Effector CD4-positive, alpha-beta T cell (primary cell): ENCODE results near the gene FILIP1L.

Source experiments
- DNase-seq: peaks from one replicate; pipeline ENCODE4 v3.0.0-alpha.2; 2020

The FILIP1L gene

DNA sequence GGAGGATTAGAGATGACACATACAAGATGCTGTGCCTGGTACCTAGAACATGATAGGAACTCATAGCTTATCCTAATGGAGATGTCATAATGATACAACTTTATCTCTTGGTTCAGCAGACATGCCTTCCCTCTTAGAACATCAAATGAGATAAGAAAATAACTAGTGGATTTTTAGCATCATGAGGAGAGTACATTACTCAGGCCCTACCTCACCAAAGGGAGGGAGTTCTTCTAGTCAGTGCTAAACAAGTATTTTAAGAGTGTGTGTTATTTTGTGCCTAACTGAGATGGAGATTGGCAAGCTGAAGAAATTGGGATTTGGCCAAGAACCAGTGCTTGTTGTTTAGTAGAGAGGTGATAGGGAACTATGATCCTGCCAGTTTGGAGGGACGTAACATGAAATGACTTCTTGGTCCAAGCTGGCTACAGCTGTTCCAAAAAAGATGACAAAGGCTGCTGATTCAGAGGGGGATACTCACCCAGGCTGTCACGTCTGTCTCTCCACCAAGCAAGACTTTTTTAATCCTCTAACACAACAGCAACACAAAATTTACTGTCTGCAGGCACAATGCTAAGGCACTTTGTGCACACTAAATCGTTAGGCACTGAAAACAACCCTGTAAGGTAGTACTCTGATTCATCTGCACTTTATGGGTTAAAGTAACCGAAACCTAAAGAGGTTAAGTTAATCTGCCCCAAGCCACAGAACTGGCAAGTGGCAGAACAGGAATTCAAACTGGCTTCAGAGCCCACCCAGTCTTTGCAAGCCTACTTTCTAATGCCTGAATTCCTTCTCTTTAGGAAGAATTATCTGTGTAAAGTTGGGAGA lies 170.2 kb downstream of the FILIP1L start:
- DNase-seq = no peak

DNA sequence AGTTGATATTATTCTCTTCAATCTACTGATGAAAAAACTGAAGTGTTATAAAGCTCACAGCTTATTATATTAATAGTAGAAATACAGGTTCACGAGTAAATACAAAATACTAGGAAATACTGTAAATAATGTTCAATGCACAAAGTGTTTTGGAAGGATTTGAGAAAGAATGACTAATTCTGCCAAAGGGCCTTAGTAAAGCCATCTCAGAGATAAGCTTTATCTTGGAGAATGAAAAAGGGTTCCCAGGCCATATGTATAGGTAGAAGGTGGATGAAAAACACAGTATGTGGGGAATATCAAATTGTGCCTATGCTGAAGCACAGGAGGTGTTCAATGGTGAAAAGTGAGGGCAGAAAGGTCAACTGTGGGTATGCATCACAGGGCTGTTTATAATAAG lies 173.1 kb downstream of the FILIP1L start:
- DNase-seq = no peak

DNA sequence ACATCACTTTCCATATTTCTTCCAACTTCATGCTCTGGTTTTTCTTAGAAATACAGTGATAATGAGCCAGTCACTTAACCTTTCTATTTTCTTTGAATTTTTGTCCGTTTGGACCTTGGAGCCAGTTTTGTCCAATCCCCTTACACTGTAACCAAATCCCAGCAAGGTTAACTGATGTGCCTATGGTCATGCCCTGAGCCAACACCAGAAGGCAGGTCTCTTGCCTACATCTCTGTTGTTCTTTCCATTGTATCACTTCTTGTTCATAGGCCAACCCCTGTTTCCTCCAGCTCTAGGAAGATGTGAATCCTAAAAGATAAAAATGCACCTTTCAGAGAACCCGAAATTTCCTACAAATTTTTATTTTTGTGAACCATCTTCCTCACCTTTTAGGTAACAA lies 174.0 kb downstream of the FILIP1L start:
- no peak for DNase-seq

DNA sequence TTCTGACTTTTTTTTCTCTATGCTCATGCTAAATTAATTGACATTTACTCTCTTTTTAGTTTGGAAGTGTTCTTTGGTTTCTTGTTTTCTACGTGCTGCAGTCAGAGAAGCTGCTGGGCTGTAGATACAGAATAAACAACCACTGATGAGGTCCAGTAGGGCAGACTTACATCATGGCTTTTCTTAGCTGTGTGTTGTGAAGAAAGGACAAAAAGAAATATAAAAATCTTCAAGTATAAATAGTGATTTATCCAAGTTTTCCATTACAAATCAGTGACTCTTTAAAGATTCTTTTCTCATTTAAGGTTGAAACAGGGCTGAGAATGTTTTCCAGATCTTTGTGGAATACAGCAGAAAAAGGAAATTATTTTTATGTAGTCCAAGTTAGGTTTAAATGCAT lies 174.4 kb downstream of the FILIP1L start:
- no peak for DNase-seq

DNA sequence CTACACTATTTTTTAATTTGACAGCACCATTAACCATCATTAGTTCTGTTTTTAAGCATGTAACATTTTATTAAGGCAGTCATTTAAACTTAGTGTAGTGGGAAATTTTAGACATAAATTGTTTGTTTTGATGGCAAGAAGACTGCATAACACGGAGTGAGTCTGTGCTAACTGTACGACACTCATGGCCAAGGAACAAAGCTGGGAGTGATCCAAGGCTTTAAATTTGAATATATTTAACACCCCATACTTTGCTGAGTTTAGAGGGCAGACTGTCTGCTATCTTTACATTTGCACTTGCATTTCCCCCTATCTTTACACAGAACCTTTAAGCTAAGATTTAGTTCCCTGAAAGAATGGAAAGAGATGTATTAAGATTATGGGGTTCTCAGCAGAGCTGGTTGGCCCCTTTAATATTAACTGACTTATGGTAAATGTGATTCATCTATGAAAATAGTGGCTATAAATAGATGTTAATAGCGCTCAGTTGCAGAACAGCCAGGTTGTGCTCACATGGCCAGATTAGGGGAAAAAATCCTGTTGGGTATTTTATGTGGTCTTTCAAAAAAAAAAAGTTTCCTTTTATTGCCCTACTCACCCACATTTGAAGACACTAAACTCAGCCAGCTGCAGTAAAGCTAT lies 175.9 kb downstream of the FILIP1L start:
- no peak for DNase-seq

DNA sequence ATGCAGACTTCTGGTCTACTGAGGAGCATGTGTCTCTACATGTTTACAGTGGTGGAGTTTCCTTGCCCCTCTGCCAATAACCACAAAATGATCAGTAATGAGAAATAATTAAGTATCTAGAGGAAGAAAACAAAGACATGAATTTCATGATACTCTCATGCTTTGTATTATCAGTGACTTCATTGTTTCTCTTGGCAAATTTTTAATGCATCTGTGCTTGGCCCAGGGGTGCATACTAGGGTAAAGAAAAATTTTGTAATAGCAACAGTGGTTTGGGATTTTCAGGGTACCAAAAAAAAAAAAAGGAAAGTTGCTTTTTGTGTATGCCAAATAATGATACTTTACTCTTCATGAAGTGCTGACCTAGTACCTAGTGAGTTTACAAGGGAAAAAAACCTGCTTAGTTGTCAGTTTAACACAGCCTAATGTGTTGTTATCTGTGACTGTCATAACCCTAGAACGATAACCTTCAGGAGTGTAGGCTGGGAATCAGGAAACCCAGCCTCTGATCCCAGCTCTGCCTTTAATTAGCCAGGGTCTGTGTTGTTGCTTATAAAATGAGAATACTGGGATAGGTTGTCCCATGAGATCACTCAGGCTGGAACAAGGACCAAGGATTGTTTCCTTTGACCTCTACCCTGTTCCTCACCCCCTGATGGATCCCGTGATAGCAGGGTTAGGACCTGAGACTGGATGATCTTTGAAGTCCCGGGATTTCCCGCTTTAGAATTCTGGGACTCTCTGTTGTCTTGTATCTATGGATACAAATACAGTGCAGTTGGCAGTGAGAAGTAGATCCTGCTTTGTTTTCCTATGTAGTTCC lies 179.1 kb downstream of the FILIP1L start:
- DNase-seq = no peak

DNA sequence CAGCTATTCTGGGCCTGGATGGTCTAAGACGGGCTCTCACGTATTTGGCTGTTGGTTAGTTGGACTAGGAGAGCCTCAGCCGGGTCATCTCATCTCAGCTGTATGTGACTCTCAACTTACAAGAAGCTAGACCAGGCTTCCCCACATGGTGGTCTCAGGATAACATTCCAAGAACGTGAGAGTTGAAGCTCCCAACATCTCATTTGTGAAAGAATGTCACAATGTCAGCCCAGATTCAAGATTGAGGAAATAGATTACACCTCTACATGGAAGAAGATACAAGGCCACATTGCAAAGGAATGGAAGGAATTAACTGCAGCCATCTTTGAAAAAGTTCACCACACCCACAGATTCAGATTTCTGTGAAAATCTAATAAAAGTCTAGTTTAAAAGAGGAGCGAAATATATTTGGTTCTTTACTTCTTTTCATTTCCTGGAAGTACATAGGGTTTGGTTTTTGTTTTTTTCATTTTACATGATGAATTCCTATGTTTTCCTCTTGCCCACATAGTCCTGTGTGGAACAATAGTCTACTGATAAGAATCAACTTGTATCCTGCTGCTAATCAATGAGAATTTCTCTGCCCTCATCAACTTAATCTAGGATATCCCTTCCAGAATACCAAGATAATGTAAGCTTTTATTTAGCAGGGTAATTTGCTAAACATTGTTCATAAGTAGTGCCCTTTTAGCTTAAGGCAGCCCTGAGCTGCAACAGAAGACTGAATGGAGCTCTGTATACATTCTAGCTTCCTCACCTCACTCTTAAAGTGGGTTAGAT lies 180.1 kb downstream of the FILIP1L start:
- no peak for DNase-seq

DNA sequence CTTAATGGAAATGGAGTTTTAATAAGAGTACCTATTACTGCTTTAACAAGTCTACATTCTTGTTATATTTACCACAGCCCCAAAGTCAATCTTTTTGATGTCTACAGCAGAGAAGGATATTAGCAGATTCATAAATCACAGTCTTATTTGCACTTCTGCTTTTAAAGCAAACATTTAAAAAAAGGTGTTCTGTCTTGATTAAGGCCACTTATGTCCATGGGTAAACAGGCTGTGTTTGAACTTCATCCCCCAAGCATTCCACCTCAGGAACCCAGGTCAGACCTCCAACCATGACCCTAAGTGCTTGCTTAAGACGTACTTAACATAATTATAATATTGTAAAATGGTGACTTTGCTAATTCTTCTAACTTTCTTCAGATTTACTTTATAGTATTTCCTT lies 183.2 kb downstream of the FILIP1L start:
- DNase-seq = no peak

DNA sequence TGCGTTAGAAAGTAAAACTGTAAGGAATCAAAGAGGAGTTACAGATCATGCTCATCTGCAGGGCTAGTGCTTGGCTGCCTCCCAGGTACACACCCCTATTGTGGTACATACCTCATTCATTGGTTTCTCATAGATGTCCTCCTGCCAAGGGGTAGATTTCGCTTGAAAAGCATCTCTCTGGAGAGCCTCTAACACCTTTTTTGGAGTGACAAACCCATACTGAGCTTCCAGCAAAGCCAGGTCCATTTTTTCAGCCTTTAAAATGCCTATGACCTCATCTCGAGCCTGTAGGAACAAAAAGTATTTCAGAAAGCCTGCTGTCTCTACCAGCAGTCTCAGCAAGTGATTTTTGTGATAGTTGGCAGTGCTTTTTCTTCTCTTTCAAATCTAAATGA lies 184.6 kb downstream of the FILIP1L start:
- DNase-seq = no peak

DNA sequence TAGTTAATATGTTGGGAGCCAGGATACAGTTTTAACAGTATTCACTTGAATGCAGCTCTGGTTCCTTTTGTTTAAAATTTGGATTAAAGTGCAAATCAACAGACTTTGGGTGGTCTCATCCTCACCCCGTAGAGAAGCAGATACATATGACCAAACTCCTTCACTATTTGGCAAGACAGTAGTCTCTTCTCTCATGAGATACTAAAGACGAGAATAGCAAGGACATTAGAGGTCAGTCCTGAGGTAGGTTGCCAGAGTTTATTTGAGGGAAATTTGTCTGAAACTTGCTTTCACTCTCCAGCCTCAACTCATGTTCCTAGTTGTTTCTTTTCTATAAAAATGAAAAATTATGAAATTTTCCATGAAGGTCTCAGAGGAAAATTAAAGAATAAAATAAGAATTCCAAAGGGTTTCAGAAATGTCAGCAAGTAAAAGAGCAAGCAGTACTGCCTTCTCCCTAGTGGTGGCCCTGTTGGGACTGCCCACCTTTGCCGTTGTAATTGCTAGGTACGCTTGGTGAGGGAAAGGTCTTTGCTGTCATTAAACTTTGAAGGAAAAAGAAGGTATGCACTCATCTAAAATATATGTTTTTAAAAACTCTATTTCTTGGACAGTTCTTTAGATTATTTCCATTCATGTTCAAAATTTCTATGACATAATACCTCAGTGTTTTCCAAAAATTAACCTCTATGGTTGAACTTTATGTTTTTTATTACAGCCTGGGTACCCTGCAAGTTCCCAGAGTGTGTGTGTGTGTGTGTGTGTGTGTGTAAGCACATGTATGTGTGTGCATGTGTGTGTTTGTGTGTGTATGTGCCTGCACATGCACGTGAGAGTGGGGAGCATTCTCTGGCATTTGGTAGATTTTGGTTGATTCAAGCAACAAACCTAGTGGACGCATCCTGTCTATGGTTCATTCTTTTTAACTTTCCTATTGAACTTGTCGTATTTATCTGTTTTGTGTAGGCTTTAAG lies 185.2 kb downstream of the FILIP1L start:
- no peak for DNase-seq

DNA sequence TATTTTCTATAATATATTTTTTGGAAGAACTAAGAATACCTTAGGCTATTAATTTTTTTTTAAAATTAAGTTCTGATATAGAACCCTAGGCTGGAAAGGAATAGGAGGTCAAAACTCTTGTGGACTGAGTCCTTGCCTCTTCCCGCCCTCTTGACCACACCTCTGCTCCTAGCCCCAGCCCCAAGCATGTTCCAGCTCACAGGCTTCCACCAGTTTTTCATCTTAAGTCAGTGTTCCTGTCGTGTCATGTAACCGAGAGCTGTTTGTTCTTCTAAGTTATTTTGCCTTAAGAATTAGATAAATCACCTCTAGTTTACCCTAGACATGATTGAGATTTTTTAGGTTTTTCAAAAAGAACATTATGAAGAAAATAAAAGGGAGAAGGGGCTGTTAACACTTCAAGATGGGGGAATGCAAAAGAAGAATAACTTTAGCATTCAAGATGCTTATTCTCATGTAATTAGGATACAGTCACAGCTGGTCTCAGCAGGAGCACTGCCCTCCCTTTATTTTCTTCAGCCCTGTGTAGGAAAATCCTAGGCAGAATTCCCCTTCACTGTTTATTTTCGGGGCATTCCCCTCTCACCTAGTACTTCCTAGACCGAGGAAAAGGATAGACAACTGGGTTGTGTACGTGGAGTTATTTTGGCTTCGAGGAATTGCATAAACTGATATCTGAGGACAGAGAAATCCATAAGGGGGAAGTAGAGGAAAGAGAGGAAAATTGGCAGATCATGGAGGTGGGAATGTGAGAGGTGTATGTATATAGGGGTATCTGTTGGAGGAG lies 186.4 kb downstream of the FILIP1L start:
- no peak for DNase-seq

DNA sequence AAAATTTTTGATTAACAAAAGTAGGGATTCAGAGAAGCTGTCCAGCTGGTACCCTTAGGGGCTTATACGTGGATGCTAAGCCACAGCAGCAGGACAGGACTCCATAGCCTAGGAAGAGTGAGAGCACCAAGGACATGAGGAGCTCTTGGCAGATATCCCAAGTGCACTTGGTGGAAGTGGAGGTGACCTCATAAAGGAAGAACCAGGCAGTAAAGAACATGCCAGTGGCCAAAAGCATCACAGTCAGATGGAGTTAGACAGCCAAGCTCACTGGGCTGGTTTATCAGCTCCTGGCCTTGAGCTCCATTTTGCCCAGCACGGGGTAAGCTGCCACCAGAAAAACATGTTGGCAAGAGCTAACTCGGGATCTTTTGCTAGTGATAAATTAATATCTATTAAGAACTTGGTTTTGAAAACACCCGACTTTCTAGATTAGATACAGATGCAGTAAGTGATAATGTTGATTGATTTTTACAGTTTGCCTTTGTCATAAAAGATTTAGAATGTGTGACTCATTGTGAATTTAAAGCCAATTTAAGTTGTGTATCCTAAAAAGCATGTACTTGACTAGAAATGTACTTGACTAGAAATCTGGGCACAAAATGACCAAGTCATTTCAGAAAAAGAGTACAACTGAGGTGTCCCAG lies 188.6 kb downstream of the FILIP1L start:
- DNase-seq = no peak

DNA sequence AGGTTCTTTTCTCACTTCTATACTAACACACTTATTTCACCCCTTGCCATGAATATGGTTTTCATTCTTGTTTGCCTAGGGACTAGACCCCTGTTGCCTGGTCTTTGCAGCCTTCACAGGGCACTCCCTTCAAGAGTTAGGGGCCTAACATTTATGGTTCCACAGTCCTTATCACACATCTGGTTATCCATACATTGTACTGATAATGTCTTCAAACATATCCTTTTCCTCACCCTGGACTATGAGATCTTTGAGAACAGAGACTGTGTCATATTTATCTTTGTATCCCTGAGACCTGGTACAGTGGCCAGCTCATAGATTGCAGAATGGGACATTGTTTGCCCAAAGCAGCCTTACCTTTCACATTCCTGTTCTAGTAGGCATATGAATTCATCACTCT lies 190.4 kb downstream of the FILIP1L start:
- DNase-seq = no peak

DNA sequence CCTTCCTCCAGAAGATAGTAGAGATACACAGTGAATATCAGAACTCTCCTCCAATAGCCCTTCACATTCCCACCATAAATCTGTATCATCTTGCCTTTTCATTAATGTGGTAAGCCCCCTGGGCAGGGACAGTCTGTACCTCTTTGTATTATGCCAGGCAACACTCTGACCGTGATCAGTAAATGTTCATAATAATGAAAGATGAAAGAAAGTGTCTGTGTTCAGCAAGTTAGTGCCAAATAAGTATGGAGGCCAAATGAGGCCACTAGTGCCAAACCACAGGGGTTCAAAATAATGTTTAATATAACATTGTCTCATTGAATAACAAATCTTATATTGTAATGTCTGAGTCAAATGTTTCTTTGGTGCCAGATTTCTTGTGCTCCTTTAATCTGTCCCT lies 192.3 kb downstream of the FILIP1L start:
- no peak for DNase-seq

DNA sequence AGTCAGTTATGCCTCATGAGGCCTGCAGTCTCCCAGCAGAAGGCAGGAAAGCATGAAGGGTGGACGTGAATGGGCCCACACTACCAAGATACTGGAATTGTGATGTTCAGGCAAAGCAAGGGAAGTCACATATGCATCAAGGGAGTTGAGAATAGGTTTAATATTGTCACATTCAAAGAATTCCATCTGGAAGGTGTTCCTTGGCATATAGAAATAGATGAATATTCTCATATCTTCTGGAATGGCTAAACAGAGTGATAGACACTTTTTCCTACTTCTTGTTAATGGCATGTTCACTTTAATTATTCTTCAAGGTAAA lies 193.0 kb downstream of the FILIP1L start:
- DNase-seq = no peak

DNA sequence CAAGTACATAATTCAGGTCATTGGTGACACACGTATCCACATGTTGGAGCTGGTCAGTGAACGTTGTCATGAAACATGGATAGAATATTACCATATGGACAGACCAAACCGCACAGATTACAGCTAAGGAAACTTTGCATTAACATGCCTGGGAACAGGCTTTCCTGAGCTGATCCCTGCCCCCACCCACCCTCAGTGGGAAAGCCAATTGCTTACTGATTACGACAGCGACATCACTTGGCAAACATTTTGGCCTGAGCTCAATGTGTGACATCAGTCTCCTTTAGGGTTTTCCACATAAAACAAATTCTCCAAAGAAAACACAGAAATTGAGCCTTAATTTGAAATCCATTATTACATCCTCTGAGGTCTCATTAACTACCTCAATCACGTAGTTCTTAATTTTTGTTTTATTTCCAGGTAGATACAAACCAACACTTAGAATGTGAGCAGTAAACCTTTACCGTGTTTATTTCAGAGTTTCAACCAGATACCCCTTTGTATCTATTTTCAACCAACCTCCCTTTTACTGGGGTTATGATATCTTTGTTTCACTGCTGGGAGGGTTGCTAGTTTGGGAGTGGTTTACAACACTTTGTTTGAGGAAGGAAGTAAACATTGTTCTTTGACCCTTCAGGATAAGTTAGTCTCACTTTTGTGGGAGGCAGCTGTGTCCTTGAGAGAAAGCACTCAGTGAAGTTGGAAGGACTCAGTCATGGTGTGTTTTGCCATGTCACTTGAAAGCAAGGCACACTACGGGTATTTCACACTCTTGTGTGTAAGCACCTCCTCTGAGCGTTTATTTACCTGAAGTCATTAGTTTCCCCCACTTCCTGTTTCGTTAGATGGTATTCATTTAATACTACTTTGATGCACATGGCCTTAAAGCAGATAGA lies 193.6 kb downstream of the FILIP1L start:
- DNase-seq = no peak

DNA sequence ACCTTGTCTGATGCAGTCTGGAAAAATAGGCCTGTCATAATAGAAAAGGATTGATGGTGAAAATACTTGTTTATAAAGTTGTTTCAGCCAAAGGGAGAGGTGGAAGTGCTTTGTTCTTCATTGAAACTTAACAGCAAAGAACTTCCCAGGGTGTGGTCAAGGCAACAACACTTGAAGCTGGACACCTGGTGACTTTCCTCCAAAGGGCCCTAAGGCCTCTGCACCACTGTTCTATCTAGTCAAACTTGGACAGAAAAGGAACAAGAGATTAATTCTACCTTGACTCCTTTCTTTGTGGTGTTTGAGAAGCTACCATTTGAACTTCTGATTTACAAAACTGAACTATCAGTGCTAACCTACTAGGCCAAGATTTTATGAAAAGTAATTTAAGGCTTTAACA lies 194.6 kb downstream of the FILIP1L start:
- DNase-seq = no peak

DNA sequence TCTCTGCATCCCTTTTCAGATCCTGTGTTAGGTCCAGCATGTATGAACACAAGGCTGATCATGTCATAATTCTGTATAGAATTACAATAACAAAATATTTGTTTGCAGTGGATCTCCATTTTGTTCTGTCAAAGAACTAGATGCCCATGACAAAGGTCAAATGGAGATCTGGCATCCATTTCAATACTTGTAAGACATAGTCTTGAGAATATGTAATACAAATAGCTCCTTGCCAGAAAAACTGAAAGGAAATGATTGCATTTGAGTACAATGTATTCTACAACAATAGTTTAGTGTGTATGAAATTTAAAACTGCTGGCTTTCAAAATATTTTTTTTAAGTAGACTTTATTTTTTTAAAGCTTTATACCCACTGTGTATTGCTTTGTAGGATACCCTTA lies 195.6 kb downstream of the FILIP1L start:
- no peak for DNase-seq

DNA sequence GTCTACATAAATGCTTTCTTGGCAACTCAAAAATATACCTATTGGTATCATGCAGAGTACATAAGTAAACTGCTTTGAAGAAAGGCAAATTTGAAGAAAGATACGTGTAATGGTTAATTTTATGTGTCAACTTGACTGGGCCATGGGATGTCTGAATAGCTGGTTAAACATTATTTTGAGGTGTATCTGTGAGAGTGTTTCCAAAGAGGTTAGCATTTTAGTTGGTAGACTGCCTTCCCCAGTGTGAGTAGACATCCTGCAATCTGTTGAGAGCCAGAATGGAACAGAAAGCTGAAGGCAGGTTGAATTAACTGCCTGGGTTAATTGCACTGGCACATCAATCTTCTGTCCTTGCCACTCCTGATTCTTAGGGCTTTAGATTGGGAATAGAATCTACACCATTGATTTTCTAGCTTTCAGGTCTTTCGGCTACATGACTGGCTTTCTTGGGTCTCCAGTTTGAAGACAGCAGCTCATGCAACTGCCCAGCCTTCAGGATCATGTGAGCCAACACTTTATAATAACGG lies 198.3 kb downstream of the FILIP1L start:
- no peak for DNase-seq
